Activated T-cell treated with anti-CD3 and anti-CD28 coated beads, Interleukin-2, amount 50 U/mL, for 72 hours (primary cell): ENCODE results near the gene USP46. TPM values are rescaled to one million over a fixed set of nuclear protein-coding genes. Genes with fewer than 3 reads are reported as not detected.

ENCODE experiments used
- ATAC-seq, 2 donors: fragments of 150-1000 bp; cut with Tn5 transposase; replicated peaks in 1 of 2; 2 replicates each; pipeline ENCODE4 v1.10.0; 2021; ENCODE audit warnings: moderate library complexity in 2 of 2, mild to moderate bottlenecking in 1 of 2
- DNase-seq, 2 donors: peaks; one replicate each; pipeline ENCODE4 v3.0.0; 2021 to 2022; ENCODE audit warnings: mixed read lengths in 1 of 2
- H3K27ac Mint-ChIP-seq: one replicate; pipeline ENCODE4 v1.8.0; 2022; ENCODE audit warnings: mild to moderate bottlenecking, moderate library complexity, mixed read lengths
- H3K27me3 Mint-ChIP-seq: one replicate; pipeline ENCODE4 v1.8.0; 2022; ENCODE audit warnings: low read depth, mixed read lengths
- H3K36me3 Mint-ChIP-seq, 2 donors: one replicate each; pipeline ENCODE4 v1.8.0; 2022; ENCODE audit warnings: mixed read lengths in 2 of 2, mild to moderate bottlenecking in 1 of 2; ENCODE audit not compliant: insufficient read depth in 2 of 2
- H3K4me1 Mint-ChIP-seq: one replicate; pipeline ENCODE4 v1.8.0; 2022; ENCODE audit warnings: low read depth, mixed read lengths
- H3K4me3 Mint-ChIP-seq, 2 donors: one replicate each; pipeline ENCODE4 v1.8.0; 2022; ENCODE audit warnings: mild to moderate bottlenecking in 2 of 2, mixed read lengths in 2 of 2, moderate library complexity in 2 of 2
- H3K9me3 Mint-ChIP-seq, 2 donors: one replicate each; pipeline ENCODE4 v1.8.0; 2022; ENCODE audit warnings: mixed read lengths in 2 of 2
- total RNA-seq, 2 donors: library from RNA; stranded (reverse); gene quantifications; one replicate each; pipeline ENCODE4 v1.2.3, GENCODE V29; 2022

The USP46 gene
- total RNA-seq, 2 donors from 2014 or later: 4.9 to 8.5 TPM

GRCh38 chr4:52646741-52647140 is 12.4 kb downstream of the USP46 start:
- H3K9me3 Mint-ChIP-seq: peaks cover 0 to 3% of the 10 kb centered on the region in 2 donors
- peaks cover 0 to 5% of the 10 kb centered on the region in 2 donors for H3K36me3 Mint-ChIP-seq
- DNase-seq: no peak
- no peak overlapping the region for H3K27ac Mint-ChIP-seq
- H3K4me1 Mint-ChIP-seq: peaks cover 19% of the 10 kb centered on the region
- peaks cover 11% of the 10 kb centered on the region for H3K27me3 Mint-ChIP-seq
- no peak overlapping the region for H3K4me3 Mint-ChIP-seq
- no peak for ATAC-seq

GRCh38 chr4:52646096-52646495 is 13.0 kb downstream of the USP46 start:
- no peak for DNase-seq
- Mint-ChIP-seq H3K27ac (no peak overlapping the region), H3K9me3 (peaks cover 0 to 3% of the 10 kb centered on the region in 2 donors), H3K4me3 (no peak overlapping the region), H3K36me3 (peaks cover 0 to 7% of the 10 kb centered on the region in 2 donors), H3K27me3 (peaks cover 11% of the 10 kb centered on the region), H3K4me1 (peaks cover 25% of the 10 kb centered on the region)
- no peak for ATAC-seq

- DNase-seq (no peak), ATAC-seq (no peak)
- no peak overlapping the region for H3K27ac Mint-ChIP-seq
- peaks cover 27% of the 10 kb centered on the region for H3K4me1 Mint-ChIP-seq
- peaks cover 0 to 7% of the 10 kb centered on the region in 2 donors for H3K36me3 Mint-ChIP-seq
- peaks cover 11% of the 10 kb centered on the region for H3K27me3 Mint-ChIP-seq
- H3K4me3 Mint-ChIP-seq: no peak overlapping the region
- H3K9me3 Mint-ChIP-seq: peaks cover 0 to 3% of the 10 kb centered on the region in 2 donors
Observed at GRCh38 chr4:52645300-52645699, 13.8 kb downstream of the USP46 start.

GRCh38 chr4:52643785-52644244 is 15.3 kb downstream of the USP46 start:
- ATAC-seq (no peak), DNase-seq (no peak)

GRCh38 chr4:52643190-52643589 is 15.9 kb downstream of the USP46 start:
- Mint-ChIP-seq H3K4me1 (peaks cover 15% of the 10 kb centered on the region), H3K9me3 (no peaks in the 10 kb centered on the region), H3K27ac (no peak overlapping the region), H3K27me3 (peaks cover 11% of the 10 kb centered on the region), H3K36me3 (peaks cover 0 to 2% of the 10 kb centered on the region in 2 donors), H3K4me3 (no peak overlapping the region)
- no peak for ATAC-seq
- DNase-seq: no peak

More at GRCh38 chr4:52643785-52644244, 15.3 kb downstream of the USP46 start:
- Mint-ChIP-seq H3K27me3 (peaks cover 11% of the 10 kb centered on the region), H3K9me3 (no peaks in the 10 kb centered on the region), H3K4me1 (peaks cover 18% of the 10 kb centered on the region), H3K27ac (no peak overlapping the region), H3K36me3 (peaks cover 0 to 5% of the 10 kb centered on the region in 2 donors), H3K4me3 (no peak overlapping the region)

- DNase-seq (peak in 1 of 2 donors; percentile 39), ATAC-seq (peak; percentile 88 to 89)
- Mint-ChIP-seq H3K4me3 (peak overlapping the region in 1 of 2 donors; percentile 38), H3K27ac (no peak overlapping the region), H3K9me3 (no peaks in the 10 kb centered on the region), H3K36me3 (peaks cover 2% of the 10 kb centered on the region in 2 donors), H3K4me1 (peaks cover 15% of the 10 kb centered on the region), H3K27me3 (peaks cover 11% of the 10 kb centered on the region)
Observed at GRCh38 chr4:52641854-52642563, 17.1 kb downstream of the USP46 start.

GRCh38 chr4:52640808-52641565 is 18.1 kb downstream of the USP46 start:
- DNase-seq (no peak), ATAC-seq (no peak)
- H3K27me3 Mint-ChIP-seq: peaks cover 11% of the 10 kb centered on the region
- peaks cover 2% of the 10 kb centered on the region in 2 donors for H3K36me3 Mint-ChIP-seq
- H3K9me3 Mint-ChIP-seq: no peaks in the 10 kb centered on the region
- H3K27ac Mint-ChIP-seq: no peak overlapping the region
- H3K4me1 Mint-ChIP-seq: peaks cover 15% of the 10 kb centered on the region
- H3K4me3 Mint-ChIP-seq: peak overlapping the region in 1 of 2 donors; percentile 13

GRCh38 chr4:52638717-52639116 is 20.4 kb downstream of the USP46 start:
- H3K9me3 Mint-ChIP-seq: no peaks in the 10 kb centered on the region
- DNase-seq (no peak), ATAC-seq (no peak)
- peaks cover 2% of the 10 kb centered on the region in 2 donors for H3K36me3 Mint-ChIP-seq
- H3K4me1 Mint-ChIP-seq: peaks cover 23% of the 10 kb centered on the region
- H3K27me3 Mint-ChIP-seq: peaks cover 11% of the 10 kb centered on the region
- H3K4me3 Mint-ChIP-seq: no peak overlapping the region
- H3K27ac Mint-ChIP-seq: no peak overlapping the region

- no peak overlapping the region for H3K4me3 Mint-ChIP-seq
- H3K36me3 Mint-ChIP-seq: peaks cover 2% of the 10 kb centered on the region in 2 donors
- peaks cover 19% of the 10 kb centered on the region for H3K4me1 Mint-ChIP-seq
- DNase-seq: no peak
- no peaks in the 10 kb centered on the region for H3K27me3 Mint-ChIP-seq
- ATAC-seq: no peak
- no peaks in the 10 kb centered on the region for H3K9me3 Mint-ChIP-seq
- no peak overlapping the region for H3K27ac Mint-ChIP-seq
Observed at GRCh38 chr4:52637116-52637515, 22.0 kb downstream of the USP46 start.

- no peaks in the 10 kb centered on the region for H3K27me3 Mint-ChIP-seq
- H3K36me3 Mint-ChIP-seq: peaks cover 0 to 2% of the 10 kb centered on the region in 2 donors
- no peak overlapping the region for H3K4me3 Mint-ChIP-seq
Observed at GRCh38 chr4:52635560-52635959, 23.5 kb downstream of the USP46 start.

GRCh38 chr4:52635130-52635529 is 24.0 kb downstream of the USP46 start:
- Mint-ChIP-seq H3K4me3 (no peak overlapping the region), H3K4me1 (peaks cover 7% of the 10 kb centered on the region)

More at GRCh38 chr4:52635560-52635959, 23.5 kb downstream of the USP46 start:
- DNase-seq (no peak), ATAC-seq (no peak)
- H3K9me3 Mint-ChIP-seq: no peaks in the 10 kb centered on the region
- H3K27ac Mint-ChIP-seq: peak overlapping the region; percentile 2
- peaks cover 7% of the 10 kb centered on the region for H3K4me1 Mint-ChIP-seq

GRCh38 chr4:52633846-52634245 is 25.3 kb downstream of the USP46 start:
- peaks cover 0 to 2% of the 10 kb centered on the region in 2 donors for H3K36me3 Mint-ChIP-seq
- no peak for ATAC-seq
- H3K27me3 Mint-ChIP-seq: no peaks in the 10 kb centered on the region
- H3K9me3 Mint-ChIP-seq: no peaks in the 10 kb centered on the region
- no peak overlapping the region for H3K27ac Mint-ChIP-seq
- no peak overlapping the region for H3K4me3 Mint-ChIP-seq
- no peak for DNase-seq
- H3K4me1 Mint-ChIP-seq: peaks cover 7% of the 10 kb centered on the region

More at GRCh38 chr4:52635130-52635529, 24.0 kb downstream of the USP46 start:
- DNase-seq: no peak
- H3K27me3 Mint-ChIP-seq: no peaks in the 10 kb centered on the region
- peaks cover 0 to 2% of the 10 kb centered on the region in 2 donors for H3K36me3 Mint-ChIP-seq
- H3K27ac Mint-ChIP-seq: no peak overlapping the region
- H3K9me3 Mint-ChIP-seq: no peaks in the 10 kb centered on the region
- no peak for ATAC-seq

GRCh38 chr4:52628974-52629373 is 30.1 kb downstream of the USP46 start:
- Mint-ChIP-seq H3K27me3 (no peaks in the 10 kb centered on the region), H3K4me1 (no peaks in the 10 kb centered on the region), H3K9me3 (no peaks in the 10 kb centered on the region), H3K4me3 (no peak overlapping the region), H3K27ac (no peak overlapping the region), H3K36me3 (peaks cover 0 to 3% of the 10 kb centered on the region in 2 donors)
- DNase-seq: no peak
- ATAC-seq: no peak
